OCI-LY3 (cell line): ENCODE measurements around the gene FERMT2.

Experiments
- H2AFZ ChIP-seq: fragments of 200-600, 300-600 bp; shearing (Covaris generic); 2 replicates; pipeline ENCODE4 v1.6.0; 2014; ENCODE audit warnings: antibody characterized with exemption, low read depth, low read length
- H3K27ac ChIP-seq: fragments of 200-600, 300-600 bp; sonication (generic); 2 replicates; pipeline ENCODE4 v1.5.1; 2014; ENCODE audit warnings: mild to moderate bottlenecking, low read length, moderate library complexity, mixed read lengths
- H3K27me3 ChIP-seq: fragments of 200-600, 300-600 bp; sonication (generic); 2 replicates; pipeline ENCODE4 v1.6.1; 2014; ENCODE audit warnings: low read depth, low read length, mixed read lengths
- H3K36me3 ChIP-seq: fragments of 200-600, 300-600 bp; sonication (generic); replicated peaks from 2 replicates; pipeline ENCODE3; 2014; ENCODE audit warnings: low read depth, low read length, mixed read lengths
- H3K4me1 ChIP-seq: fragments of 300-600, 200-600 bp; sonication (generic); 2 replicates; pipeline ENCODE4 v1.6.1; 2014; ENCODE audit warnings: low read length, mixed read lengths
- H3K4me2 ChIP-seq: fragments of 200-600, 300-600 bp; sonication (generic); 2 replicates; pipeline ENCODE4 v1.6.1; 2014; ENCODE audit warnings: low read length, mixed read lengths
- H3K4me3 ChIP-seq: fragments of 300-600, 200-600 bp; sonication (generic); 2 replicates; pipeline ENCODE4 v1.5.1; 2014; ENCODE audit warnings: antibody characterized with exemption, mild to moderate bottlenecking, low read length, moderate library complexity
- H3K79me2 ChIP-seq: fragments of 300-600, 200-600 bp; shearing (Covaris generic); 2 replicates; pipeline ENCODE4 v1.6.1; 2014; ENCODE audit warnings: mild to moderate bottlenecking, low read length, mixed read lengths
- H3K9ac ChIP-seq: fragments of 300-600, 200-600 bp; shearing (Covaris generic); 2 replicates; pipeline ENCODE4 v1.6.0; 2014; ENCODE audit warnings: mild to moderate bottlenecking, low read length, moderate library complexity
- H3K9me3 ChIP-seq: fragments of 200-600, 300-600 bp; shearing (Covaris generic); 2 replicates; pipeline ENCODE4 v1.6.1; 2014; ENCODE audit warnings: low read length, mixed read lengths; ENCODE audit not compliant: insufficient read depth
- H4K20me1 ChIP-seq: fragments of 200-600, 300-600 bp; sonication (generic); 2 replicates; pipeline ENCODE4 v1.6.1; 2016; ENCODE audit warnings: low read length, mixed read lengths; ENCODE audit not compliant: insufficient read depth
- CTCF ChIP-seq: fragments of 200-600, 300-600 bp; sonication (generic); IDR thresholded peaks from 2 replicates; pipeline ENCODE4 v1.5.1; 2014; ENCODE audit warnings: antibody characterized with exemption, low read length, low read depth
- EZH2phosphoT487 ChIP-seq: fragments of 200-600 bp; shearing (Covaris generic); IDR thresholded peaks from 2 replicates; pipeline ENCODE4 v1.6.1; 2018; ENCODE audit warnings: antibody characterized with exemption, mixed run types, low read depth

Gene FERMT2

GRCh38 chr14:52948039-52948438, 2.8 kb downstream of the FERMT2 start:
- Histone ChIP-seq H3K9ac (no peak overlapping the region), H4K20me1 (no peaks in the 10 kb centered on the region), H3K79me2 (no peaks in the 10 kb centered on the region), H3K27me3 (peaks cover 42% of the 10 kb centered on the region), H2AFZ (no peak overlapping the region), H3K9me3 (no peaks in the 10 kb centered on the region), H3K4me3 (no peak overlapping the region), H3K27ac (no peak overlapping the region), H3K4me1 (peaks cover 7% of the 10 kb centered on the region; the same call in 1 of the 2 replicates), H3K36me3 (no peaks in the 10 kb centered on the region), H3K4me2 (no peak overlapping the region)
- TF ChIP-seq EZH2phosphoT487 (no peak), CTCF (no peak)

GRCh38 chr14:52944254-52944653, 6.6 kb downstream of the FERMT2 start:
- Histone ChIP-seq H2AFZ (no peak overlapping the region), H4K20me1 (no peaks in the 10 kb centered on the region), H3K27me3 (peaks cover 12% of the 10 kb centered on the region), H3K9ac (no peak overlapping the region), H3K36me3 (no peaks in the 10 kb centered on the region), H3K4me2 (no peak overlapping the region), H3K9me3 (no peaks in the 10 kb centered on the region), H3K4me3 (no peak overlapping the region), H3K27ac (no peak overlapping the region), H3K4me1 (no peaks in the 10 kb centered on the region), H3K79me2 (no peaks in the 10 kb centered on the region)
- TF ChIP-seq EZH2phosphoT487 (no peak), CTCF (no peak)

- Histone ChIP-seq H2AFZ (no peak overlapping the region), H3K27me3 (no peaks in the 10 kb centered on the region), H4K20me1 (no peaks in the 10 kb centered on the region), H3K4me1 (no peaks in the 10 kb centered on the region), H3K4me2 (no peak overlapping the region), H3K27ac (no peak overlapping the region), H3K79me2 (no peaks in the 10 kb centered on the region), H3K4me3 (no peak overlapping the region), H3K9ac (no peak overlapping the region), H3K36me3 (no peaks in the 10 kb centered on the region), H3K9me3 (no peaks in the 10 kb centered on the region)
- TF ChIP-seq CTCF (no peak), EZH2phosphoT487 (no peak)
Measured at GRCh38 chr14:52939427-52939826, 11.4 kb downstream of the FERMT2 start.

GRCh38 chr14:52937869-52938268, 13.0 kb downstream of the FERMT2 start:
- no peaks in the 10 kb centered on the region for H3K9me3 ChIP-seq
- H3K36me3 ChIP-seq: no peaks in the 10 kb centered on the region
- no peak overlapping the region for H3K4me3 ChIP-seq
- no peak overlapping the region for H3K27ac ChIP-seq
- no peak overlapping the region for H3K4me2 ChIP-seq
- H2AFZ ChIP-seq: no peak overlapping the region
- TF ChIP-seq CTCF (no peak), EZH2phosphoT487 (no peak)
- no peaks in the 10 kb centered on the region for H4K20me1 ChIP-seq
- H3K9ac ChIP-seq: no peak overlapping the region
- H3K79me2 ChIP-seq: no peaks in the 10 kb centered on the region
- H3K4me1 ChIP-seq: no peaks in the 10 kb centered on the region
- H3K27me3 ChIP-seq: no peaks in the 10 kb centered on the region
